Endodermal cell (in vitro differentiated cells): ENCODE results near the gene HRH1. TPM values are rescaled to one million over a fixed set of nuclear protein-coding genes. Genes with fewer than 3 reads are reported as not detected.

Experiments used
- DNase-seq: peaks from one replicate; pipeline ENCODE4 v3.0.0-alpha.2; 2017
- H3K27ac ChIP-seq: 2 replicates; pipeline ENCODE4 v1.5.1; 2013; ENCODE audit warnings: mild to moderate bottlenecking, low read depth, low read length, moderate library complexity
- H3K27me3 ChIP-seq: 2 replicates; pipeline ENCODE4 v1.6.1; 2013; ENCODE audit warnings: mild to moderate bottlenecking, low read length, moderate library complexity; ENCODE audit not compliant: insufficient read depth, control insufficient read depth, poor library complexity, severe bottlenecking
- H3K36me3 ChIP-seq: 2 replicates; pipeline ENCODE4 v1.7.0; 2013; ENCODE audit warnings: mild to moderate bottlenecking, low read length, moderate library complexity; ENCODE audit not compliant: control insufficient read depth, insufficient read depth
- H3K4me1 ChIP-seq: one replicate; pipeline ENCODE4 v1.7.0; 2013; ENCODE audit warnings: low read length; ENCODE audit not compliant: control insufficient read depth, insufficient read depth
- H3K4me3 ChIP-seq: 2 replicates; pipeline ENCODE4 v1.5.1; 2013; ENCODE audit warnings: mild to moderate bottlenecking, low read length, moderate library complexity
- H3K9ac ChIP-seq: 2 replicates; pipeline ENCODE4 v1.6.1; 2013; ENCODE audit warnings: mild to moderate bottlenecking, low read length, moderate library complexity; ENCODE audit not compliant: poor library complexity, severe bottlenecking; ENCODE audit errors: extremely low read depth
- H3K9me3 ChIP-seq: 2 replicates; pipeline ENCODE4 v1.6.1; 2013; ENCODE audit warnings: mild to moderate bottlenecking, low read length, moderate library complexity; ENCODE audit not compliant: control insufficient read depth
- H3K27ac Mint-ChIP-seq: 2 replicates; pipeline ENCODE4 v1.8.0; 2020; ENCODE audit warnings: mixed read lengths
- H3K27me3 Mint-ChIP-seq: 2 replicates; pipeline ENCODE4 v1.8.0; 2021; ENCODE audit warnings: mild to moderate bottlenecking, mixed read lengths; ENCODE audit not compliant: insufficient read depth
- H3K36me3 Mint-ChIP-seq: 2 replicates; pipeline ENCODE4 v1.8.0; 2020; ENCODE audit warnings: low read depth, mixed read lengths
- H3K4me1 Mint-ChIP-seq: 2 replicates; pipeline ENCODE4 v1.8.0; 2020; ENCODE audit warnings: mixed read lengths
- H3K4me3 Mint-ChIP-seq: 2 replicates; pipeline ENCODE4 v1.8.0; 2020; ENCODE audit warnings: mild to moderate bottlenecking, moderate library complexity, mixed read lengths
- H3K9me3 Mint-ChIP-seq: 2 replicates; pipeline ENCODE4 v1.8.0; 2020; ENCODE audit warnings: mild to moderate bottlenecking, mixed read lengths
- WGBS, 2 experiments: methylation state at CpG; one replicate each; pipeline versions ENCODE4 v1.1.5 to v1.1.7; 2013; ENCODE audit warnings: missing lambda C conversion rate in 2 of 2, mixed read lengths in 1 of 2; ENCODE audit not compliant: insufficient coverage in 1 of 2, insufficient read length in 1 of 2; 5-methylcytosine and 5-hydroxymethylcytosine counted together
- total RNA-seq, 2 donors: library from RNA; stranded (reverse); fragmentation: NEBNext Ultra II Directional in 1 of 2; extraction: Animal tissue kit (Norgen Biotek cat#: 25700) in 1 of 2; gene quantifications; 2 replicates in 1 of 2; 3 replicates in 1 of 2; pipeline ENCODE4 v1.2.1, GENCODE V29; 2021
- TF ChIP-seq, protein P1 (sequence below): fragments of 200-600 bp; sonication (generic); conservative IDR thresholded peaks from 2 replicates; pipeline ENCODE4 v1.5.0; 2021; ENCODE audit warnings: antibody characterized with exemption, mild to moderate bottlenecking

Gene HRH1
- total RNA-seq, 2 donors from 2014 or later: 0.13 TPM; not detected in 1

DNA sequence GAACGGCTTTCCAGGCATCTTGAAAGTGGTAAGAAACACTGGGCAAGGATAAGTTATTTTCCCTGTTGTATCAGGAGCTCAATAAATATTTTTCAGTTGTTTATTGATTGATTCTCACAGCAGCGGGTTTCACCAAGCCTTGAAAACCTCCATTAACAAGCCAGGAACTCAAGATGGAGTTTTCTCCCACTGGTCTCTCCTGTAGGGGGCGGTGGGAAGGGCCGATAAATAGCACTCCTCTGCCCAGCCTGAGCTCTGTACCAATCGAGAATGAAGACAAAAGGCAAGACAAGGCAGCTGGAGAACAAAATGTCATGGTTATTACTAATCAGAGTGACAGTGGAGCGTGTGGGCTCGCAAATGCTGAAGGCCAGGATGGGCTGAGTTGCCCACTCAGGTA is 7.4 kb downstream of the HRH1 start:
- H3K36me3 ChIP-seq: no peaks in the 10 kb centered on the region
- no peak overlapping the region for H3K4me3 ChIP-seq
- H3K4me1 ChIP-seq: no peaks in the 10 kb centered on the region
- 80 to 87% methylated on average over 7 of the region's 7 CpGs for WGBS, 2 experiments
- TF ChIP-seq, protein P1, sequence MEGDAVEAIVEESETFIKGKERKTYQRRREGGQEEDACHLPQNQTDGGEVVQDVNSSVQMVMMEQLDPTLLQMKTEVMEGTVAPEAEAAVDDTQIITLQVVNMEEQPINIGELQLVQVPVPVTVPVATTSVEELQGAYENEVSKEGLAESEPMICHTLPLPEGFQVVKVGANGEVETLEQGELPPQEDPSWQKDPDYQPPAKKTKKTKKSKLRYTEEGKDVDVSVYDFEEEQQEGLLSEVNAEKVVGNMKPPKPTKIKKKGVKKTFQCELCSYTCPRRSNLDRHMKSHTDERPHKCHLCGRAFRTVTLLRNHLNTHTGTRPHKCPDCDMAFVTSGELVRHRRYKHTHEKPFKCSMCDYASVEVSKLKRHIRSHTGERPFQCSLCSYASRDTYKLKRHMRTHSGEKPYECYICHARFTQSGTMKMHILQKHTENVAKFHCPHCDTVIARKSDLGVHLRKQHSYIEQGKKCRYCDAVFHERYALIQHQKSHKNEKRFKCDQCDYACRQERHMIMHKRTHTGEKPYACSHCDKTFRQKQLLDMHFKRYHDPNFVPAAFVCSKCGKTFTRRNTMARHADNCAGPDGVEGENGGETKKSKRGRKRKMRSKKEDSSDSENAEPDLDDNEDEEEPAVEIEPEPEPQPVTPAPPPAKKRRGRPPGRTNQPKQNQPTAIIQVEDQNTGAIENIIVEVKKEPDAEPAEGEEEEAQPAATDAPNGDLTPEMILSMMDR: peak; percentile 60
- DNase-seq: peak; percentile 70
- Mint-ChIP-seq H3K9me3 (no peaks in the 10 kb centered on the region), H3K36me3 (no peaks in the 10 kb centered on the region), H3K27ac (no peak overlapping the region), H3K27me3 (peaks cover 23% of the 10 kb centered on the region), H3K4me3 (no peak overlapping the region), H3K4me1 (no peaks in the 10 kb centered on the region)
- H3K9me3 ChIP-seq: no peaks in the 10 kb centered on the region
- no peak overlapping the region for H3K9ac ChIP-seq
- H3K27me3 ChIP-seq: peaks cover 17% of the 10 kb centered on the region
- H3K27ac ChIP-seq: no peak overlapping the region

- H3K4me1 ChIP-seq: no peaks in the 10 kb centered on the region
- WGBS, 2 experiments: 80 to 93% methylated on average over 1 to 6 of the region's 6 CpGs
- H3K9me3 Mint-ChIP-seq: no peaks in the 10 kb centered on the region
- peaks cover 7% of the 10 kb centered on the region for H3K27me3 ChIP-seq
- TF ChIP-seq, protein P1: no peak
- H3K4me1 Mint-ChIP-seq: no peaks in the 10 kb centered on the region
- no peaks in the 10 kb centered on the region for H3K36me3 ChIP-seq
- no peak overlapping the region for H3K9ac ChIP-seq
- no peak overlapping the region for H3K27ac ChIP-seq
- no peak overlapping the region for H3K27ac Mint-ChIP-seq
- DNase-seq: no peak
- no peaks in the 10 kb centered on the region for H3K9me3 ChIP-seq
- H3K4me3 Mint-ChIP-seq: no peak overlapping the region
- H3K4me3 ChIP-seq: no peak overlapping the region
- peaks cover 13% of the 10 kb centered on the region for H3K27me3 Mint-ChIP-seq
- no peaks in the 10 kb centered on the region for H3K36me3 Mint-ChIP-seq
These were observed 8.4 kb downstream of the HRH1 start for GRCh38 chr3:11162401-11163345.

DNA sequence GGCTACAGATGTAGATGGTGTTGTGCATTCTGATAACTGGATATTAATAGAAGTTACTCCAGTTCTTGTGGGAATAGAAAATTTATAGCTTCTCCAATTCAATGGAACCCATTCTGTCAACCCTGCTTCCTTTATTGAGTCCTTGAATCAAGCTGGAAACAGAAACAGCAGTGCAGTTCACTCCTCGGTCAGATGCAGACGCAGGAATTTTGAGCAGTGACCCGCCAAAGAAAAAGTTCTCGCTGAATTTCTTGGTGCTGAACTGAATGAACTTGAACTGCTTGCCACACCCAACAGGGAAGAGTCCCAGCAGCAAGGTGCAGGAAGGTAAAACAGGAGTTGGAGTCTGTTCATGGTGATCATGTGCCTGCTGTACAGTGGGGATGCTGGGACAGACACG is 10.3 kb downstream of the HRH1 start:
- H3K4me1 ChIP-seq: no peaks in the 10 kb centered on the region
- Mint-ChIP-seq H3K9me3 (no peaks in the 10 kb centered on the region), H3K4me1 (no peaks in the 10 kb centered on the region), H3K27me3 (peaks cover 4% of the 10 kb centered on the region), H3K4me3 (no peak overlapping the region), H3K27ac (no peak overlapping the region), H3K36me3 (no peaks in the 10 kb centered on the region)
- no peak for DNase-seq
- no peak overlapping the region for H3K4me3 ChIP-seq
- TF ChIP-seq, protein P1: no peak
- H3K36me3 ChIP-seq: no peaks in the 10 kb centered on the region
- H3K9ac ChIP-seq: no peak overlapping the region
- no peak overlapping the region for H3K27ac ChIP-seq
- WGBS, 2 experiments: 90% methylated on average over 5 of the region's 5 CpGs
- no peaks in the 10 kb centered on the region for H3K9me3 ChIP-seq
- no peaks in the 10 kb centered on the region for H3K27me3 ChIP-seq
